MM.1S (cell line): ENCODE data around the gene CFP.
A peak's percentile ranks its signal among the peaks of the same experiment; 100 is the strongest.

Source experiments
- DNase-seq: peaks from one replicate; pipeline ENCODE4 v3.0.0-alpha.2; 2015
- H2AFZ ChIP-seq: fragments of 300-600 bp; sonication (generic); 2 replicates; pipeline ENCODE4 v1.6.0; 2016; ENCODE audit warnings: antibody characterized with exemption, low read length
- H3F3A ChIP-seq: fragments of 300-600 bp; sonication (generic); 2 replicates; pipeline ENCODE4 v1.6.1; 2016; ENCODE audit warnings: mild to moderate bottlenecking, antibody characterized with exemption, low read length, moderate library complexity, mixed read lengths; ENCODE audit not compliant: insufficient read depth
- H3K27ac ChIP-seq: fragments of 300-600 bp; sonication (generic); 2 replicates; pipeline ENCODE4 v1.5.1; 2016; ENCODE audit warnings: mild to moderate bottlenecking, low read length
- H3K27me3 ChIP-seq: fragments of 300-600 bp; sonication (generic); replicated peaks from 2 replicates; pipeline ENCODE4 v1.6.0; 2016; ENCODE audit warnings: low read length; ENCODE audit not compliant: insufficient read depth
- H3K36me3 ChIP-seq: fragments of 300-600 bp; sonication (generic); replicated peaks from 2 replicates; pipeline ENCODE4 v1.6.1; 2016; ENCODE audit warnings: mild to moderate bottlenecking, low read length, mixed read lengths; ENCODE audit not compliant: insufficient read depth
- H3K4me1 ChIP-seq: fragments of 300-600 bp; sonication (generic); 2 replicates; pipeline ENCODE4 v1.6.1; 2016; ENCODE audit warnings: low read length, mixed read lengths
- H3K4me2 ChIP-seq: fragments of 300-600 bp; sonication (generic); 2 replicates; pipeline ENCODE4 v1.6.0; 2016; ENCODE audit warnings: low read depth, low read length
- H3K4me3 ChIP-seq: fragments of 300-600 bp; sonication (generic); 2 replicates; pipeline ENCODE4 v1.5.1; 2016; ENCODE audit warnings: low read length, mixed read lengths
- H3K79me2 ChIP-seq: fragments of 300-600 bp; sonication (generic); 2 replicates; pipeline ENCODE4 v1.6.1; 2016; ENCODE audit warnings: mixed run types, low read length, mixed read lengths
- H3K9ac ChIP-seq: fragments of 300-600 bp; sonication (generic); 2 replicates; pipeline ENCODE4 v1.6.1; 2016; ENCODE audit warnings: low read length, mixed read lengths
- H3K9me2 ChIP-seq: fragments of 300-600 bp; sonication (generic); replicated peaks from 2 replicates; pipeline ENCODE4 v1.6.1; 2016; ENCODE audit warnings: mild to moderate bottlenecking, low read length, mixed read lengths; ENCODE audit not compliant: insufficient read depth
- H3K9me3 ChIP-seq: fragments of 300-600 bp; sonication (generic); replicated peaks from 2 replicates; pipeline ENCODE4 v1.6.1; 2016; ENCODE audit warnings: mild to moderate bottlenecking, low read length, mixed read lengths; ENCODE audit not compliant: insufficient read depth
- H4K20me1 ChIP-seq: fragments of 300-600 bp; sonication (generic); 2 replicates; pipeline ENCODE4 v1.6.1; 2016; ENCODE audit warnings: mild to moderate bottlenecking, low read length, moderate library complexity, mixed read lengths; ENCODE audit not compliant: insufficient read depth
- CTCF ChIP-seq: fragments of 300-600 bp; sonication (generic); IDR thresholded peaks from 2 replicates; pipeline ENCODE4 v1.5.1; 2016; ENCODE audit warnings: antibody characterized with exemption, low read length, mixed read lengths
- EZH2 ChIP-seq: fragments of 300-600 bp; sonication (generic); optimal IDR thresholded peaks from 2 replicates; pipeline ENCODE3; 2017; ENCODE audit warnings: low read depth, mild to moderate bottlenecking, antibody characterized with exemption, low read length, mixed read lengths
- EZH2phosphoT487 ChIP-seq: fragments of 300-600 bp; sonication (generic); IDR thresholded peaks from 2 replicates; pipeline ENCODE4 v1.6.1; 2018; ENCODE audit warnings: antibody characterized with exemption, low read length

The CFP gene

DNA sequence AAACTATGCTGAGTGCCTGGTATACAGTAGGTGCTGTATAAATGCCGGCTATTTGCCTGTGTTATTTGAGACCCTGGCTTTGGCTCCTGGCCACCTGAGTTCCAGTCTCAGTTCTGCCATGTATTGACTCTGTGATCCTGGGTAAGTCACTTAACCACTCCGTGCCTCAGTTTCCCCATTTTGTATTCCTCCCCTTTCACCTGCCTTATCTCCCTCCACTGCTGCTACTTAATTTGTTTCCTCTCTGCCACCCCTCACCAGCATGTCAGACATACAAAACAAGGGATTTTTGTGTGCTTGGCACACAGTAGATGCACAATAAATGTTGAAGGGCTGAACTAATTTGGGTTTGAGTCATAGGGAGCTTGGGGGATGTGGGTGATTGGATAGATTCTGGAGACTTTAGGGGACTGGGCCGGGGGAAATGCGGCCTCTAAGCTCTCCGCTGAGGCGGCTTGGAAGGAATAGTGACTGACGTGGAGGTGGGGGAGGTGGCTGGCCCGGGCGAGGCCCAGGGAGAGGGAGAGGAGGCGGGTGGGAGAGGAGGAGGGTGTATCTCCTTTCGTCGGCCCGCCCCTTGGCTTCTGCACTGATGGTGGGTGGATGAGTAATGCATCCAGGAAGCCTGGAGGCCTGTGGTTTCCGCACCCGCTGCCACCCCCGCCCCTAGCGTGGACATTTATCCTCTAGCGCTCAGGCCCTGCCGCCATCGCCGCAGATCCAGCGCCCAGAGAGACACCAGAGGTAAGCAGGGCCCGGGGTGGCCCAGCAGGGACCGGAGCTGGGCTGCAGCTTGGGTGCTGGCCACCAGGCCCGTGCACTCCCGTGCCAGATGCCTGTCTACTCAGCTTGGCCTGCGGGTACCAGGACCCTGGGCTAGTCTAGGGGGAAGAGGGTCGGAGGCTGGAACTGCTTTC, 47.7 kb downstream of the CFP start, which contains the start of gene TIMP1:
TIMP1 (plus strand) TSS at position 706 of the 917 bp plus-strand sequence. CDS start 980 bp downstream, outside the sequence.
- Histone ChIP-seq H3K9ac (peak within 1 kb of the TSS; percentile 41; the same call in 1 of the 2 replicates), H3F3A (no peaks in the 10 kb centered on the region), H3K79me2 (no peaks in the 10 kb centered on the region), H3K9me3 (no peaks in the 10 kb centered on the region), H3K27ac (no peak within 1 kb of the TSS), H3K9me2 (no peaks in the 10 kb centered on the region), H2AFZ (peak within 1 kb of the TSS; percentile 62), H4K20me1 (no peaks in the 10 kb centered on the region), H3K4me3 (peak within 1 kb of the TSS; percentile 48), H3K4me1 (0 out of 2 replicates have a peak, but pooled peaks cover 5% of the 10 kb centered on the region), H3K36me3 (no peaks in the 10 kb centered on the region), H3K4me2 (peak within 1 kb of the TSS; percentile 61), H3K27me3 (no peaks in the 10 kb centered on the region)
- TF ChIP-seq CTCF (no peak), EZH2phosphoT487 (no peak)
- DNase-seq: peak; percentile 80

GRCh38 chrX:47579537-47579936, 50.2 kb downstream of the CFP start:
- 0 out of 2 replicates have a peak, but pooled peaks cover 5% of the 10 kb centered on the region for H3K4me1 ChIP-seq
- H4K20me1 ChIP-seq: no peaks in the 10 kb centered on the region
- no peaks in the 10 kb centered on the region for H3K79me2 ChIP-seq
- no peak overlapping the region for H2AFZ ChIP-seq
- no peak for DNase-seq
- H3K36me3 ChIP-seq: no peaks in the 10 kb centered on the region
- no peaks in the 10 kb centered on the region for H3F3A ChIP-seq
- H3K9me2 ChIP-seq: no peaks in the 10 kb centered on the region
- TF ChIP-seq EZH2phosphoT487 (no peak), CTCF (no peak), EZH2 (no peak)
- no peak overlapping the region for H3K9ac ChIP-seq
- H3K9me3 ChIP-seq: no peaks in the 10 kb centered on the region
- H3K27ac ChIP-seq: no peak overlapping the region
- no peaks in the 10 kb centered on the region for H3K27me3 ChIP-seq
- H3K4me3 ChIP-seq: no peak overlapping the region
- no peak overlapping the region for H3K4me2 ChIP-seq

- Histone ChIP-seq H3K4me2 (no peak overlapping the region), H3K4me3 (no peak overlapping the region), H3K9me2 (no peaks in the 10 kb centered on the region), H3K36me3 (no peaks in the 10 kb centered on the region), H3K9ac (no peak overlapping the region), H3K79me2 (no peaks in the 10 kb centered on the region), H3F3A (no peaks in the 10 kb centered on the region), H3K9me3 (no peaks in the 10 kb centered on the region), H4K20me1 (no peaks in the 10 kb centered on the region), H2AFZ (no peak overlapping the region), H3K4me1 (0 out of 2 replicates have a peak, but pooled peaks cover 5% of the 10 kb centered on the region), H3K27ac (no peak overlapping the region), H3K27me3 (no peaks in the 10 kb centered on the region)
- TF ChIP-seq CTCF (no peak), EZH2 (no peak), EZH2phosphoT487 (no peak)
- DNase-seq: no peak
Measured at GRCh38 chrX:47578692-47579091, 51.0 kb downstream of the CFP start.
